ENCODE measurements around the gene COPS9.

Gene COPS9

DNA sequence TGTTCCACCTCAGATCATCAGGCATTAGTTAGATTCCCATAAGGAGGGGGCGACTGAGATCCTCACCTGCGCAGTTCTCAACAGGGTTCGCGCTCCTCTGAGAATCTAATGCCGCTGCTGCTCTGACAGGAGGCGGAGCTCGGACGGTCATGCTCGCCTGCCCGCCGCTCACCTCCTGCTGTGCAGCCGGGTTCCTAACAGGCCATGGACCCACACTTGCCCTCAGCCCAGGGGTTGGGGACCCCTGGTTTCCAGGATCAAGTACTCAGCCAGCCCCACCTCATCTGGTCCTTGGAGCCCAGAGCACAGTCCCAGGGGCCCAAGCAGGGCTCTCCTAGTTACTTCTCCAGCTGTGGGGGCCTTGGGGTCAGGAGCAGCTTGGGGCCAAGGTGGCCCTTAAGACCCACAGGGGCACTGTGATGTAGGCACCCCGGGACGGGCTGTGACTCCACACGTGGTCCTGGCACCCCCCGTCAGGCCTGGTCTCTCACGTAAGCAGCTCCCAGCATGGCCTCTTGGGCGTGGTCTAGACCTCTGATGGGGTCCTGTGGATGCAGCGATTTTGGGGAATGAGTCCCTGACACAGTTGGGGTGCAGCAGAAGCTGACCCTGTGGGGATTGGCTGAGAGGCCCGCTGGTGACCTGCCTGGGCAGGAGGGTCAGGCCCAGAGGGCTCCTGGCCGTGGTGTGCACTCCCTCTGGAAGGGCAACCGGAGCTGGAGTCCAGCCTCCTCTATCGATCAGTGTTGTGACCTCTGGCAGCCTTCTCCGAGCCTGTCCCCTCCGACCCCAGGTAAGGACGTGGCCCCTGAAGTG is 32.6 kb upstream of the COPS9 start:
- TF ChIP-seq CTCF (conservative IDR thresholded peaks at IDR 0.05) = no peak
- TF ChIP-seq ZFX (IDR thresholded peaks at IDR 0.05) = no peak

GRCh38 chr2:240168041-240168440 is 31.9 kb upstream of the COPS9 start:
- TF ChIP-seq ZFX (IDR thresholded peaks at IDR 0.05) = no peak
- TF ChIP-seq CTCF (conservative IDR thresholded peaks at IDR 0.05) = no peak
- H3K27ac ChIP-seq = no peak overlapping the region

More for the DNA sequence above, 32.6 kb upstream of the COPS9 start:
- H3K27ac ChIP-seq = no peak overlapping the region

DNA sequence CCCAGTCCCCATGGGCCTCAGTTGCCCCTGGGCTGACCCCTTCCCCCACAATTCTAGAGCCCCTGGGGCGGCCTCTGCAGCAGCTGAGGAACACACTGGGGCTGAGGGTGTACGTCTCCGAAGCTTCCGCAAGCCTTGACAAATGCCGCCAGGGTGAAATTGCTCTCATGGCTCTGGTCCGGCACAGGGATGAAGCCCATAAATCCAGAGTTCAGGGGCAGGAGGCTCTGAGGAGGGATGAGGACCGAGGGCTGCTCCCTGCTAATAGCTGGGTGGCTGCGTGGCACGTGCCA is 31.4 kb upstream of the COPS9 start:
- no peak overlapping the region for H3K27ac ChIP-seq
- no peak for TF ChIP-seq ZFX (IDR thresholded peaks at IDR 0.05)
- TF ChIP-seq CTCF (conservative IDR thresholded peaks at IDR 0.05) = no peak

- no peak for TF ChIP-seq CTCF (conservative IDR thresholded peaks at IDR 0.05)
- no peak for TF ChIP-seq ZFX (IDR thresholded peaks at IDR 0.05)
- H3K27ac ChIP-seq = no peak overlapping the region
Observed at GRCh38 chr2:240166761-240167587, 30.9 kb upstream of the COPS9 start.

- no peak for TF ChIP-seq CTCF (conservative IDR thresholded peaks at IDR 0.05)
- TF ChIP-seq ZFX (IDR thresholded peaks at IDR 0.05) = no peak
- H3K27ac ChIP-seq = no peak overlapping the region
Observed at GRCh38 chr2:240166191-240166590, 30.1 kb upstream of the COPS9 start.

DNA sequence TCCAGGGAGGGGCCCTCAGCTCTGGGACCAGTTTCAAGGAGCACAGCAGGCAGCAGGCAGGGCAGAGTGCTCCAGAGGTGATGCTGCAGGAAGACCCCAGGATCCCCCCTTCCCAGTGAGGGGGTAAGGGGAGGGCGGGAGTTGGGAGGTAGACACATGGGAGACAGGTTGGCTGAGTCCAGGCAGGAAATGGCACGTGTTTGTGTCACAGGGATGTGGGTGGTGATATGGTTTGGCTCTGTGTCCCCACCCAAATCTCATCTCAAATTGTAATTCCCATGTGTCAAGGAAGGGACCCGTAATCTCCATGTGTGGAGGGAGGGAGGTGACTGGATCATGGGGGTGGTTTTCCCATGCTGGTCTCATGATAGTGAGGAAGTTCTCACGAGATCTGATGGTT is 29.6 kb upstream of the COPS9 start:
- TF ChIP-seq CTCF (conservative IDR thresholded peaks at IDR 0.05) (no peak), ZFX (IDR thresholded peaks at IDR 0.05) (no peak)
- no peak overlapping the region for H3K27ac ChIP-seq

- TF ChIP-seq ZFX (IDR thresholded peaks at IDR 0.05) (no peak), CTCF (conservative IDR thresholded peaks at IDR 0.05) (no peak)
Observed at GRCh38 chr2:240165034-240165433, 28.9 kb upstream of the COPS9 start.

More at GRCh38 chr2:240165034-240165433, 28.9 kb upstream of the COPS9 start:
- no peak overlapping the region for H3K27ac ChIP-seq

Measured in C4-2B (cell line).